Measurements from ENCODE around the gene SYNE1. TPM values are rescaled to one million over a fixed set of nuclear protein-coding genes. Genes with fewer than 3 reads are reported as not detected.

The SYNE1 gene
- total RNA-seq, 1 donor from 2014 or later = 43.8 TPM

DNA sequence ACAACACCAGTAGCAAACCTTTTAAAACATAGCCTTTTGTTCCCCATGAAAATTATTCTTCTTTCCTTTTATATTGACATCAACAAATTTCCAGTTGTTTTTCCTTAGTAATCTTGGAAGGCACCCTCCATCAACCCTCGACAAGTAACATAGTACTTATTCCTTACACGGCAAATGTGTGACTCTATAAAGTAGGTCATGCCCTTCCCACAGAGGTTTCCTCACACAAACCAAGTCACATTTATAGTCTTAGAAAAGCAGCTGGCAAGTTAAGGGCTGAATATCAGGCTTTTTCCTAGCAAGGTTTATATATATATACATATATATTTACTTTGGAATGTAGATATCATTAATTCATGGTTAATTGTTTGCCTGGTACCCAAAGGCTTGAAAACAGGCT, 371.5 kb downstream of the SYNE1 start:
- Mint-ChIP-seq H3K36me3 (ENCODE audit: insufficient read depth) (peaks cover 11% of the 10 kb centered on the region), H3K27me3 (no peaks in the 10 kb centered on the region), H3K27ac (no peak overlapping the region), H3K4me3 (ENCODE audit: low read depth) (no peak overlapping the region), H3K9me3 (ENCODE audit: low read depth) (peaks cover 6% of the 10 kb centered on the region), H3K4me1 (ENCODE audit: low read depth) (no peaks in the 10 kb centered on the region)
- TF ChIP-seq, protein P1, sequence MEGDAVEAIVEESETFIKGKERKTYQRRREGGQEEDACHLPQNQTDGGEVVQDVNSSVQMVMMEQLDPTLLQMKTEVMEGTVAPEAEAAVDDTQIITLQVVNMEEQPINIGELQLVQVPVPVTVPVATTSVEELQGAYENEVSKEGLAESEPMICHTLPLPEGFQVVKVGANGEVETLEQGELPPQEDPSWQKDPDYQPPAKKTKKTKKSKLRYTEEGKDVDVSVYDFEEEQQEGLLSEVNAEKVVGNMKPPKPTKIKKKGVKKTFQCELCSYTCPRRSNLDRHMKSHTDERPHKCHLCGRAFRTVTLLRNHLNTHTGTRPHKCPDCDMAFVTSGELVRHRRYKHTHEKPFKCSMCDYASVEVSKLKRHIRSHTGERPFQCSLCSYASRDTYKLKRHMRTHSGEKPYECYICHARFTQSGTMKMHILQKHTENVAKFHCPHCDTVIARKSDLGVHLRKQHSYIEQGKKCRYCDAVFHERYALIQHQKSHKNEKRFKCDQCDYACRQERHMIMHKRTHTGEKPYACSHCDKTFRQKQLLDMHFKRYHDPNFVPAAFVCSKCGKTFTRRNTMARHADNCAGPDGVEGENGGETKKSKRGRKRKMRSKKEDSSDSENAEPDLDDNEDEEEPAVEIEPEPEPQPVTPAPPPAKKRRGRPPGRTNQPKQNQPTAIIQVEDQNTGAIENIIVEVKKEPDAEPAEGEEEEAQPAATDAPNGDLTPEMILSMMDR (IDR thresholded peaks at IDR 0.05; ENCODE audit: unreplicated experiment) = no peak
- no peak for DNase-seq (ENCODE audit: low spot score, unreplicated experiment)

DNA sequence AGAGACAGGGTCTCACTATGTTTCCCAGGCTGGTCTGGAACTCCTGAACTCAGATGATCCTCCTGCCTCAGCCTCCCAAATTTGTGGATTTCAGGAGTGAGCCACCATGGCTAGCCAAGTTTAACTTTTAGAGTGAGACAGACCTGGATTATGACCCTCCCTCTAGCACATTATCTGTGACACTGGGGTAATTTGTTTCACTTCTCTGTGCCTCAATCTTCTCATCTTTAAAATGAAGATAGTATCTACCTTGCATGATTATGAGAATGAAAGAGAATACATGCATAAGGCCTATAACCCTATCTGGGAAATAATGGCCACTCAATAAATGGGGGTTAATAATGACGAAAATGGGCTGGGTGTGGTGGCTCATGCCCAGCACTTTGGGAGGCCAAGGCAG, 373.6 kb downstream of the SYNE1 start:
- Mint-ChIP-seq H3K27ac (no peak overlapping the region), H3K4me1 (ENCODE audit: low read depth) (no peaks in the 10 kb centered on the region), H3K9me3 (ENCODE audit: low read depth) (peaks cover 6% of the 10 kb centered on the region), H3K36me3 (ENCODE audit: insufficient read depth) (peaks cover 19% of the 10 kb centered on the region), H3K27me3 (no peaks in the 10 kb centered on the region), H3K4me3 (ENCODE audit: low read depth) (no peak overlapping the region)
- TF ChIP-seq, protein P1 (IDR thresholded peaks at IDR 0.05; ENCODE audit: unreplicated experiment) = no peak
- no peak for DNase-seq (ENCODE audit: low spot score, unreplicated experiment)

DNA sequence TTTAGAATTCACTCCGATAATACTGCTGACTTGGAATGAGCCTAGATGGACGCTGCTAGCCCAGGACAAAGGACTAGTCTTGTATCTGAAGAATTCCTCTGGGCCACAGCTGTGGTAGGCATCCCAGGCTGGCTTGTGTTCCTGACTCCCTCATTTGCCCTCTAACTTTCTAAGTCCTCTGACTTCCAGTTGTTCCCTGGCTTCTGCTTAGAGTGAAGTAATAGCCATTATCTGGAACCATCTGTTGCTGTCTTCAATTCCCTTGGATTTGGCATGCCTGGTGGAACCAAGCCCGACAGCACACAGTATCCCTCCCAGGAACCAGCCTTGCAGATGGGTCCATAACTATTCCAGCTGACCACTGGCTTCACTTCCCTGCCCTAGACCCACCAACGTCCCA, 376.0 kb downstream of the SYNE1 start:
- TF ChIP-seq, protein P1 (IDR thresholded peaks at IDR 0.05; ENCODE audit: unreplicated experiment) = no peak
- Mint-ChIP-seq H3K4me1 (ENCODE audit: low read depth) (no peaks in the 10 kb centered on the region), H3K27me3 (no peaks in the 10 kb centered on the region), H3K27ac (no peak overlapping the region), H3K9me3 (ENCODE audit: low read depth) (peaks cover 8% of the 10 kb centered on the region), H3K36me3 (ENCODE audit: insufficient read depth) (peaks cover 27% of the 10 kb centered on the region), H3K4me3 (ENCODE audit: low read depth) (no peak overlapping the region)
- DNase-seq (ENCODE audit: low spot score, unreplicated experiment) = no peak

DNA sequence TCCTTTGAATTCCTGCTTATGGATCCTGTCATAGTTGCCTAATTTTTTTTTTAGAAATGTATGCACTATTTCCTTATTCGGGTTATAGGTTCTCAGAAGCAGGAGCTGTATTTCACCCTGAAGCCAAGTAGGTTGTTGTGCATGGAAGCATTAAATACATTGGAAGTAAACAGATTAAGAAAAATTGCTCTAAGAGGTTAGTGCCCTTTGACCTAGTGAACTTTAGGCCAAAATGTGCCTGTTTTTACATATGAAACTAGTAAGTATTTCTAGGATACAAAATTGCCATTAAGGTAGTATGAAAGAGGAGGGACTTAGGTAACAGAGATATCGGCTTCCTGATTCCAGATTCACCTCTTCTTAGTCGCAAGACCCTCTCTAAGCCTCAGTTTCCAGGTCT, 377.9 kb downstream of the SYNE1 start:
- Mint-ChIP-seq H3K4me1 (ENCODE audit: low read depth) (no peaks in the 10 kb centered on the region), H3K27me3 (no peaks in the 10 kb centered on the region), H3K27ac (no peak overlapping the region), H3K4me3 (ENCODE audit: low read depth) (no peak overlapping the region), H3K9me3 (ENCODE audit: low read depth) (peaks cover 8% of the 10 kb centered on the region), H3K36me3 (ENCODE audit: insufficient read depth) (peaks cover 29% of the 10 kb centered on the region)
- no peak for DNase-seq (ENCODE audit: low spot score, unreplicated experiment)
- TF ChIP-seq, protein P1 (IDR thresholded peaks at IDR 0.05; ENCODE audit: unreplicated experiment) = no peak

DNA sequence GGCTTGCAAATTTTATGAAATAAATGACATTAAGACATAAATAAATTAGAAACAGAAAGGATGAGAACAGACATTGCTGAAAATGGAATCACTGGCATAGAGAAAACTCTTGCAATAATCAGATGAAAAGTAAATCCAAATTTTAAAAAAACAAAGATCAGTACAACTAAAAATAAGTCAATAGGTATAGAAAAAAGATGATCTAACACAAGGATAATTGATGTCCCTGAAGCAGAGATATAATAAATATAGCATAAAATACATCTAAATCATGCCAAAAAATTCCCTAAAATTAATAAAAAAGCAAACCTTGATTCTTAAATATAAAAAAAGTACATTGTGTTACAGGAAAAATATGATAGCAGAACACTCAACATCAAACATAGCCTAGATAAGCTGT, 379.6 kb downstream of the SYNE1 start:
- H3K27ac Mint-ChIP-seq = no peak overlapping the region
- H3K4me3 Mint-ChIP-seq (ENCODE audit: low read depth) = no peak overlapping the region
- H3K36me3 Mint-ChIP-seq (ENCODE audit: insufficient read depth) = peaks cover 23% of the 10 kb centered on the region
- no peaks in the 10 kb centered on the region for H3K27me3 Mint-ChIP-seq
- peaks cover 3% of the 10 kb centered on the region for H3K9me3 Mint-ChIP-seq (ENCODE audit: low read depth)
- DNase-seq (ENCODE audit: low spot score, unreplicated experiment) = no peak
- H3K4me1 Mint-ChIP-seq (ENCODE audit: low read depth) = no peaks in the 10 kb centered on the region
- TF ChIP-seq, protein P1 (IDR thresholded peaks at IDR 0.05; ENCODE audit: unreplicated experiment) = no peak
